Fibroblast of mammary gland (primary cell): ENCODE measurements around the gene RFX2.

Experiments
- DNase-seq: peaks from one replicate; pipeline ENCODE4 v3.0.0-alpha.2; 2010; ENCODE audit warnings: low read depth
- H3K4me3 ChIP-seq: 2 replicates; pipeline ENCODE4 v1.5.1; 2011; ENCODE audit warnings: low read depth, mild to moderate bottlenecking, low read length, moderate library complexity; ENCODE audit not compliant: control insufficient read depth
- TF ChIP-seq, protein P1 (sequence below): conservative IDR thresholded peaks from 2 replicates; pipeline ENCODE4 v1.5.1; 2011; ENCODE audit warnings: low read depth, low read length, inconsistent platforms; ENCODE audit not compliant: control insufficient read depth, insufficient read depth

RFX2 gene

GRCh38 chr19:6057651-6058517, 52.4 kb downstream of the RFX2 start:
- DNase-seq = no peak
- H3K4me3 ChIP-seq = no peak overlapping the region
- TF ChIP-seq, protein P1, sequence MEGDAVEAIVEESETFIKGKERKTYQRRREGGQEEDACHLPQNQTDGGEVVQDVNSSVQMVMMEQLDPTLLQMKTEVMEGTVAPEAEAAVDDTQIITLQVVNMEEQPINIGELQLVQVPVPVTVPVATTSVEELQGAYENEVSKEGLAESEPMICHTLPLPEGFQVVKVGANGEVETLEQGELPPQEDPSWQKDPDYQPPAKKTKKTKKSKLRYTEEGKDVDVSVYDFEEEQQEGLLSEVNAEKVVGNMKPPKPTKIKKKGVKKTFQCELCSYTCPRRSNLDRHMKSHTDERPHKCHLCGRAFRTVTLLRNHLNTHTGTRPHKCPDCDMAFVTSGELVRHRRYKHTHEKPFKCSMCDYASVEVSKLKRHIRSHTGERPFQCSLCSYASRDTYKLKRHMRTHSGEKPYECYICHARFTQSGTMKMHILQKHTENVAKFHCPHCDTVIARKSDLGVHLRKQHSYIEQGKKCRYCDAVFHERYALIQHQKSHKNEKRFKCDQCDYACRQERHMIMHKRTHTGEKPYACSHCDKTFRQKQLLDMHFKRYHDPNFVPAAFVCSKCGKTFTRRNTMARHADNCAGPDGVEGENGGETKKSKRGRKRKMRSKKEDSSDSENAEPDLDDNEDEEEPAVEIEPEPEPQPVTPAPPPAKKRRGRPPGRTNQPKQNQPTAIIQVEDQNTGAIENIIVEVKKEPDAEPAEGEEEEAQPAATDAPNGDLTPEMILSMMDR = no peak

- DNase-seq = peak; percentile 97
- TF ChIP-seq, protein P1 = no peak
- H3K4me3 ChIP-seq = peak overlapping the region; percentile 21
These were observed 53.3 kb downstream of the RFX2 start for GRCh38 chr19:6056801-6057650.

GRCh38 chr19:6056282-6056741, 54.0 kb downstream of the RFX2 start:
- TF ChIP-seq, protein P1 = no peak
- H3K4me3 ChIP-seq = no peak overlapping the region
- no peak for DNase-seq

GRCh38 chr19:6055013-6055795, 55.1 kb downstream of the RFX2 start:
- no peak for DNase-seq
- no peak overlapping the region for H3K4me3 ChIP-seq
- TF ChIP-seq, protein P1 = no peak

- no peak overlapping the region for H3K4me3 ChIP-seq
- TF ChIP-seq, protein P1 = peak; percentile 87
- DNase-seq = peak; percentile 68
These were observed 61.4 kb downstream of the RFX2 start for GRCh38 chr19:6048793-6049405.

- no peak overlapping the region for H3K4me3 ChIP-seq
- TF ChIP-seq, protein P1 = no peak
- no peak for DNase-seq
These were observed 62.0 kb downstream of the RFX2 start for GRCh38 chr19:6048348-6048747.
